Smooth muscle cell (in vitro differentiated cells): ENCODE measurements around the gene SAFB2. TPM values are rescaled to one million over a fixed set of nuclear protein-coding genes. Genes with fewer than 3 reads are reported as not detected.
A peak's percentile ranks its signal among the peaks of the same experiment; 100 is the strongest.

Experiments used
- DNase-seq: peaks from one replicate; lab custom pipeline; 2025; ENCODE audit not compliant: unreplicated experiment; lab: John Stamatoyannopoulos, UW
- H2AFZ ChIP-seq: fragments of 200-600 bp; sonication (generic); 2 replicates; pipeline ENCODE4 v1.6.0; 2016; ENCODE audit warnings: antibody characterized with exemption, low read depth, mild to moderate bottlenecking
- H3F3A ChIP-seq: fragments of 200-600 bp; sonication (generic); 2 replicates; pipeline ENCODE4 v1.6.0; 2017; ENCODE audit warnings: antibody characterized with exemption, low read depth
- H3K27ac ChIP-seq: fragments of 200-600 bp; sonication (generic); 2 replicates; pipeline ENCODE4 v1.5.1; 2016; ENCODE audit warnings: low read depth, mild to moderate bottlenecking
- H3K27me3 ChIP-seq: fragments of 200-600 bp; sonication (generic); 2 replicates; pipeline ENCODE4 v1.6.1; 2016; ENCODE audit warnings: low read depth, mild to moderate bottlenecking
- H3K36me3 ChIP-seq: fragments of 200-600 bp; sonication (generic); 2 replicates; pipeline ENCODE4 v1.5.1; 2016; ENCODE audit warnings: low read depth
- H3K4me1 ChIP-seq: fragments of 200-600 bp; sonication (generic); 2 replicates; pipeline ENCODE4 v1.5.1; 2016; ENCODE audit warnings: low read depth
- H3K4me2 ChIP-seq: fragments of 200-600 bp; sonication (generic); 2 replicates; pipeline ENCODE4 v1.6.0; 2016; ENCODE audit warnings: mild to moderate bottlenecking
- H3K4me3 ChIP-seq: fragments of 200-600 bp; sonication (generic); 2 replicates; pipeline ENCODE4 v1.5.1; 2016; ENCODE audit warnings: mild to moderate bottlenecking
- H3K79me2 ChIP-seq: fragments of 200-600 bp; sonication (generic); 2 replicates; pipeline ENCODE4 v1.6.0; 2016; ENCODE audit warnings: low read depth, mild to moderate bottlenecking
- H3K9ac ChIP-seq: fragments of 200-600 bp; sonication (generic); 2 replicates; pipeline ENCODE4 v1.6.0; 2016; ENCODE audit warnings: low read depth
- H3K9me3 ChIP-seq: fragments of 200-600 bp; sonication (generic); replicated peaks from 2 replicates; pipeline ENCODE4 v1.5.1; 2016; ENCODE audit warnings: low read depth
- H4K20me1 ChIP-seq: fragments of 200-600 bp; sonication (generic); 2 replicates; pipeline ENCODE4 v1.6.0; 2016; ENCODE audit warnings: low read depth
- CTCF ChIP-seq: fragments of 200-600 bp; sonication (generic); IDR thresholded peaks from 2 replicates; pipeline ENCODE4 v1.5.1; 2017; ENCODE audit warnings: borderline replicate concordance, mild to moderate bottlenecking, antibody characterized with exemption; ENCODE audit not compliant: insufficient read depth, poor library complexity, severe bottlenecking
- WGBS: methylation state at CpG from one replicate; pipeline ENCODE4 v1.1.7; 2016; ENCODE audit warnings: low lambda C conversion rate; 5-methylcytosine and 5-hydroxymethylcytosine counted together
- polyA plus RNA-seq: library from polyadenylated mRNA; unstranded; fragments of >200 nt; fragmentation: Nextera tagmentation; extraction: Ambion mirVana; gene quantifications from 2 replicates; pipeline ENCODE4 v1.2.1, GENCODE V29; 2016
- total RNA-seq: library from RNA; depleted of rRNA; stranded (reverse); fragments of >200 nt; gene quantifications from 2 replicates; pipeline ENCODE4 v1.2.3, GENCODE V29; 2014

Gene SAFB2
- total and polyA plus RNA-seq, 2 experiments from 2014 or later = 28.9 to 44.9 TPM

GRCh38 chr19:5585461-5586299 is 36.9 kb downstream of the SAFB2 start:
- no peak for DNase-seq
- Histone ChIP-seq H3K36me3 (no peaks in the 10 kb centered on the region), H3K9me3 (no peaks in the 10 kb centered on the region), H3K27ac (peak overlapping the region; percentile 4), H4K20me1 (peaks cover 21% of the 10 kb centered on the region), H2AFZ (no peak overlapping the region), H3F3A (no peaks in the 10 kb centered on the region), H3K4me1 (peaks cover 13% of the 10 kb centered on the region), H3K4me3 (no peak overlapping the region), H3K27me3 (no peaks in the 10 kb centered on the region), H3K4me2 (no peak overlapping the region), H3K9ac (no peak overlapping the region), H3K79me2 (no peaks in the 10 kb centered on the region)
- WGBS = 53% methylated on average over 27 of the region's 29 CpGs
- TF ChIP-seq CTCF = no peak

GRCh38 chr19:5580161-5580571 is 42.4 kb downstream of the SAFB2 start:
- Histone ChIP-seq H4K20me1 (no peaks in the 10 kb centered on the region), H3K9me3 (no peaks in the 10 kb centered on the region), H3K36me3 (no peaks in the 10 kb centered on the region), H3F3A (no peaks in the 10 kb centered on the region), H3K27me3 (no peaks in the 10 kb centered on the region), H3K4me2 (no peak overlapping the region), H3K27ac (no peak overlapping the region), H3K4me1 (no peaks in the 10 kb centered on the region), H2AFZ (no peak overlapping the region), H3K79me2 (no peaks in the 10 kb centered on the region), H3K4me3 (no peak overlapping the region), H3K9ac (no peak overlapping the region)
- DNase-seq = no peak
- WGBS = 77% methylated on average over 12 of the region's 12 CpGs
- TF ChIP-seq CTCF = no peak

GRCh38 chr19:5579697-5580096 is 42.9 kb downstream of the SAFB2 start:
- Histone ChIP-seq H3K79me2 (no peaks in the 10 kb centered on the region), H3K9ac (no peak overlapping the region), H3F3A (no peaks in the 10 kb centered on the region), H3K4me1 (no peaks in the 10 kb centered on the region), H4K20me1 (no peaks in the 10 kb centered on the region), H3K36me3 (no peaks in the 10 kb centered on the region), H3K27me3 (no peaks in the 10 kb centered on the region), H3K4me3 (no peak overlapping the region), H3K9me3 (no peaks in the 10 kb centered on the region), H3K4me2 (no peak overlapping the region), H3K27ac (no peak overlapping the region), H2AFZ (no peak overlapping the region)
- no peak for DNase-seq
- TF ChIP-seq CTCF = no peak
- WGBS = over 99% methylated on average over 7 of the region's 7 CpGs

GRCh38 chr19:5579286-5579685 is 43.3 kb downstream of the SAFB2 start:
- Histone ChIP-seq H3K4me2 (no peak overlapping the region), H3K9me3 (no peaks in the 10 kb centered on the region), H3K4me3 (no peak overlapping the region), H3K4me1 (no peaks in the 10 kb centered on the region), H3K27ac (no peak overlapping the region), H3F3A (no peaks in the 10 kb centered on the region), H4K20me1 (no peaks in the 10 kb centered on the region), H3K36me3 (no peaks in the 10 kb centered on the region), H3K9ac (no peak overlapping the region), H2AFZ (no peak overlapping the region), H3K79me2 (no peaks in the 10 kb centered on the region), H3K27me3 (no peaks in the 10 kb centered on the region)
- no peak for DNase-seq
- WGBS = 94% methylated on average over 6 of the region's 6 CpGs
- TF ChIP-seq CTCF = no peak
